GM12873 (cell line): Measurements from ENCODE around the gene C1QTNF8.

ENCODE experiments used
- CTCF ChIP-seq: IDR thresholded peaks from 2 replicates; pipeline ENCODE4 v1.5.1; 2012; ENCODE audit warnings: low read depth, mild to moderate bottlenecking, moderate library complexity, low read length, control low read depth; ENCODE audit not compliant: insufficient read depth; ENCODE audit errors: missing control alignments

Gene C1QTNF8

GRCh38 chr16:1141191-1141590 is 45.1 kb upstream of the C1QTNF8 start:
- no peak for TF ChIP-seq CTCF

GRCh38 chr16:1140582-1141162 is 44.6 kb upstream of the C1QTNF8 start:
- TF ChIP-seq CTCF: no peak

GRCh38 chr16:1137604-1138003 is 41.6 kb upstream of the C1QTNF8 start:
- TF ChIP-seq CTCF: no peak

GRCh38 chr16:1135459-1135825 is 39.4 kb upstream of the C1QTNF8 start:
- no peak for TF ChIP-seq CTCF

- no peak for TF ChIP-seq CTCF
Measured at GRCh38 chr16:1134776-1135458, 38.9 kb upstream of the C1QTNF8 start.

- TF ChIP-seq CTCF: no peak
Measured at GRCh38 chr16:1133810-1134520, 37.9 kb upstream of the C1QTNF8 start.

GRCh38 chr16:1133271-1133670 is 37.2 kb upstream of the C1QTNF8 start:
- no peak for TF ChIP-seq CTCF
